Prostate gland (tissue), 2 donors: Measurements from ENCODE around the gene FAM114A1.

Experiments
- POLR2A ChIP-seq: fragments of 450-650 bp; IDR thresholded peaks from one replicate; pipeline ENCODE4 v1.6.1; 2016; ENCODE audit warnings: antibody characterized with exemption, mild to moderate bottlenecking
- POLR2AphosphoS5 ChIP-seq: sonication (generic); formaldehyde crosslinking; IDR thresholded peaks from one replicate; pipeline ENCODE4 v1.6.1; 2017; ENCODE audit warnings: antibody characterized with exemption
- TF ChIP-seq, protein P1 (sequence below), 4 experiments: fragments of 200-600 bp in 2 of 4; fragments of 450-650 bp in 2 of 4; sonication (generic) in 2 of 4; IDR thresholded peaks; 1 replicate in 3 of 4; 2 replicates in 1 of 4; pipeline ENCODE4 v1.5.1; 2016 to 2019; ENCODE audit warnings: antibody characterized with exemption in 4 of 4, mild to moderate bottlenecking in 2 of 4, moderate library complexity in 2 of 4

DNA sequence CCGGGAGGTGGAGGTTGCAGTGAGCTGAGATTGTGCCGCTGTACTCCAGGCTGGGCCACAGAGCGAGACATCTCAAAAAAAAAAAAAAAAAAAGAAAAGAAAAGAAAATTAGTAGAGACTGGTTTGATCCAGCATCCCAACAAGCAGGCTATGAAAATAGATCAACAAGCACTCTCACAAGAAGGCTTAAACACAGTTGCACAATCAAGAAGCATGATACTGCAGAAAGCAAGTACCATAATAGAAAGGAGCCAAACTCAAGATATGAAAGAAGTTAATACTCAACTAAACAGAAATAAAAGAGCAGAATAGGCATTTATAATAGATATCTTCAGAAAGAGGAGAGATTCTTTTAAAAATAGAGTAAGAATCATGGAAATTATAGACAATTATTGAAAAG is 21.6 kb upstream of the FAM114A1 start:
- TF ChIP-seq POLR2A: no peak
- TF ChIP-seq, protein P1, sequence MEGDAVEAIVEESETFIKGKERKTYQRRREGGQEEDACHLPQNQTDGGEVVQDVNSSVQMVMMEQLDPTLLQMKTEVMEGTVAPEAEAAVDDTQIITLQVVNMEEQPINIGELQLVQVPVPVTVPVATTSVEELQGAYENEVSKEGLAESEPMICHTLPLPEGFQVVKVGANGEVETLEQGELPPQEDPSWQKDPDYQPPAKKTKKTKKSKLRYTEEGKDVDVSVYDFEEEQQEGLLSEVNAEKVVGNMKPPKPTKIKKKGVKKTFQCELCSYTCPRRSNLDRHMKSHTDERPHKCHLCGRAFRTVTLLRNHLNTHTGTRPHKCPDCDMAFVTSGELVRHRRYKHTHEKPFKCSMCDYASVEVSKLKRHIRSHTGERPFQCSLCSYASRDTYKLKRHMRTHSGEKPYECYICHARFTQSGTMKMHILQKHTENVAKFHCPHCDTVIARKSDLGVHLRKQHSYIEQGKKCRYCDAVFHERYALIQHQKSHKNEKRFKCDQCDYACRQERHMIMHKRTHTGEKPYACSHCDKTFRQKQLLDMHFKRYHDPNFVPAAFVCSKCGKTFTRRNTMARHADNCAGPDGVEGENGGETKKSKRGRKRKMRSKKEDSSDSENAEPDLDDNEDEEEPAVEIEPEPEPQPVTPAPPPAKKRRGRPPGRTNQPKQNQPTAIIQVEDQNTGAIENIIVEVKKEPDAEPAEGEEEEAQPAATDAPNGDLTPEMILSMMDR (IDR thresholded peaks at IDR 0.05): no peak
- TF ChIP-seq POLR2AphosphoS5: no peak
